HCT116 (cell line): ENCODE measurements around the gene RTP4. TPM values are rescaled to one million over a fixed set of nuclear protein-coding genes. Genes with fewer than 3 reads are reported as not detected.

Experiments used
- ATAC-seq: fragments of 200-7000 bp; cut with Tn5 transposase; 2 replicates; pipeline ENCODE4 v1.9.1; 2020; ENCODE audit warnings: mild to moderate bottlenecking, moderate library complexity
- BruUV-seq: library from RNA; stranded (reverse); fragments of 400-500 nt; replicated peaks from 2 replicates; lab custom pipeline; 2021; lab: Mats Ljungman, UMichigan
- CTCF ChIA-PET: fragments of 300-600 bp; sonication (Branson Sonifier 250); formaldehyde crosslinking; loops from one replicate; lab custom pipeline; 2021; ENCODE audit warnings: antibody characterized with exemption; lab: Charles Lee
- POLR2A ChIA-PET: fragments of 300-600, 350-600 bp; sonication (Branson Sonifier 250); formaldehyde crosslinking; loops from one replicate; lab custom pipeline; 2021; ENCODE audit warnings: antibody characterized with exemption; lab: Charles Lee
- RAD21 ChIA-PET, 2 experiments: fragments of 300-600 bp; sonication (Branson Sonifier 250); formaldehyde crosslinking; loops; one replicate each; lab custom pipeline; 2023; ENCODE audit warnings: low total read pairs in 2 of 2; ENCODE audit not compliant: uncharacterized antibody in 2 of 2, unreplicated experiment in 2 of 2, low non-redundant PET in 1 of 2; lab: Charles Lee
- DNase-seq: peaks from one replicate; pipeline ENCODE4 v3.0.0-alpha.2; 2010; ENCODE audit warnings: low read depth, low spot score
- H2AFZ ChIP-seq: fragments of 200-600 bp; shearing (Covaris generic), sonication (generic); 2 replicates; pipeline ENCODE4 v1.6.1; 2017; ENCODE audit warnings: low read depth, mixed run types, mixed read lengths, antibody characterized with exemption, low read length; ENCODE audit not compliant: poor library complexity, severe bottlenecking
- H3K27ac ChIP-seq: 2 replicates; pipeline ENCODE4 v1.5.1; 2012; ENCODE audit warnings: low read depth, low read length
- H3K27me3 ChIP-seq: fragments of 200-600 bp; sonication (generic); 2 replicates; pipeline ENCODE4 v1.6.1; 2016; ENCODE audit warnings: mixed run types, low read length, mixed read lengths; ENCODE audit not compliant: insufficient read depth
- H3K36me3 ChIP-seq, 2 experiments: fragments of 200-500 bp in 1 of 2; fragments of 200-600 bp in 1 of 2; sonication (Bioruptor generic) in 1 of 2; sonication (generic) in 1 of 2; 2 replicates each; pipeline versions ENCODE4 v1.5.1 to v1.6.1; 2014 to 2016; ENCODE audit warnings: low read length in 2 of 2, inconsistent platforms in 1 of 2, mixed read lengths in 1 of 2, mixed run types in 1 of 2; ENCODE audit not compliant: insufficient read depth in 2 of 2, control insufficient read depth in 1 of 2
- H3K4me1 ChIP-seq, 2 experiments: fragments of 200-600 bp in 1 of 2; sonication (generic) in 1 of 2; 2 replicates each; pipeline versions ENCODE4 v1.5.1 to v1.6.1; 2012 to 2017; ENCODE audit warnings: low read length in 2 of 2, inconsistent platforms in 1 of 2, mild to moderate bottlenecking in 1 of 2, mixed read lengths in 1 of 2, mixed run types in 1 of 2, moderate library complexity in 1 of 2; ENCODE audit not compliant: insufficient read depth in 2 of 2, control insufficient read depth in 1 of 2
- H3K4me2 ChIP-seq: fragments of 200-600 bp; sonication (generic); 2 replicates; pipeline ENCODE4 v1.6.1; 2017; ENCODE audit warnings: mixed run types, low read length, mixed read lengths
- H3K4me3 ChIP-seq, 2 experiments: fragments of 200-600 bp in 1 of 2; sonication (generic) in 1 of 2; replicated peaks in 1 of 2; 2 replicates each; pipeline ENCODE4 v1.5.1; 2011 to 2016; ENCODE audit warnings: low read length in 2 of 2, control low read depth in 1 of 2, low read depth in 1 of 2, mild to moderate bottlenecking in 1 of 2, mixed read lengths in 1 of 2, mixed run types in 1 of 2
- H3K79me2 ChIP-seq: fragments of 200-600 bp; sonication (generic); 2 replicates; pipeline ENCODE4 v1.6.1; 2017; ENCODE audit warnings: mild to moderate bottlenecking, mixed run types, low read length, moderate library complexity, mixed read lengths; ENCODE audit not compliant: insufficient read depth
- H3K9ac ChIP-seq: fragments of 200-600 bp; sonication (generic); 2 replicates; pipeline ENCODE4 v1.6.1; 2016; ENCODE audit warnings: low read length, mixed read lengths
- H3K9me2 ChIP-seq: fragments of 200-600 bp; sonication (generic), shearing (Covaris generic); 2 replicates; pipeline ENCODE4 v1.6.1; 2017; ENCODE audit warnings: mixed run types, mild to moderate bottlenecking, moderate library complexity; ENCODE audit not compliant: insufficient read depth
- H3K9me3 ChIP-seq, 2 experiments: fragments of 200-500 bp in 1 of 2; fragments of 200-600 bp in 1 of 2; sonication (Bioruptor generic) in 1 of 2; sonication (generic) in 1 of 2; 2 replicates each; pipeline ENCODE4 v1.6.1; 2014 to 2017; ENCODE audit warnings: low read length in 2 of 2, mixed read lengths in 2 of 2, inconsistent platforms in 1 of 2, low read depth in 1 of 2, mild to moderate bottlenecking in 1 of 2, mixed run types in 1 of 2, moderate library complexity in 1 of 2; ENCODE audit not compliant: control insufficient read depth in 1 of 2, insufficient read depth in 1 of 2
- H4K20me1 ChIP-seq: fragments of 200-600 bp; sonication (generic), shearing (Covaris generic); 2 replicates; pipeline ENCODE4 v1.6.1; 2017; ENCODE audit warnings: mixed run types, mild to moderate bottlenecking, moderate library complexity; ENCODE audit not compliant: insufficient read depth
- ELF1 ChIP-seq: IDR thresholded peaks from 2 replicates; pipeline ENCODE4 v1.6.1; 2012; ENCODE audit warnings: low read depth, borderline replicate concordance
- FOSL1 ChIP-seq: IDR thresholded peaks from 2 replicates; pipeline ENCODE4 v1.6.1; 2012; ENCODE audit warnings: low read depth
- JUND ChIP-seq: IDR thresholded peaks from 2 replicates; pipeline ENCODE4 v1.6.1; 2012
- SIN3A ChIP-seq: IDR thresholded peaks from 2 replicates; pipeline ENCODE4 v1.6.1; 2012; ENCODE audit warnings: low read depth
- SP1 ChIP-seq: IDR thresholded peaks from 2 replicates; pipeline ENCODE4 v1.6.1; 2012; ENCODE audit warnings: low read depth
- SRF ChIP-seq: IDR thresholded peaks from 2 replicates; pipeline ENCODE4 v1.6.1; 2012; ENCODE audit warnings: low read depth
- ZNF274 ChIP-seq: fragments of 200-500 bp; sonication (Bioruptor generic); IDR thresholded peaks from 2 replicates; pipeline ENCODE4 v1.6.1; 2014; ENCODE audit warnings: mild to moderate bottlenecking, low read depth, low read length, inconsistent platforms
- intact Hi-C: fragments of 100-400 bp; cut with micrococcal nuclease; formaldehyde crosslinking; loops from 2 replicates; pipeline ENCODE4 v1.10.0; 2022
- total RNA-seq: library from RNA; stranded (reverse); gene quantifications from one replicate; pipeline ENCODE4 v1.2.1, GENCODE V29; 2021; ENCODE audit not compliant: unreplicated experiment
- TF ChIP-seq, protein P1 (sequence below): IDR thresholded peaks from 2 replicates; pipeline ENCODE4 v1.6.1; 2011; ENCODE audit warnings: mild to moderate bottlenecking, low read length, moderate library complexity; ENCODE audit not compliant: insufficient replicate concordance; ENCODE audit errors: extremely low read depth
- TF ChIP-seq, protein P2 (sequence below): IDR thresholded peaks from 2 replicates; pipeline ENCODE4 v1.6.1; 2012
- TF ChIP-seq, protein P3 (sequence below), 3 experiments: fragments of 200-600 bp in 1 of 3; sonication (generic) in 1 of 3; IDR thresholded peaks in 2 of 3; conservative IDR thresholded peaks in 1 of 3; 2 replicates each; pipeline ENCODE4 v1.5.1; 2012 to 2017; ENCODE audit warnings: low read depth in 2 of 3, low read length in 2 of 3, antibody characterized with exemption in 1 of 3, borderline replicate concordance in 1 of 3, control low read depth in 1 of 3, mild to moderate bottlenecking in 1 of 3, mixed read lengths in 1 of 3, mixed run types in 1 of 3, moderate library complexity in 1 of 3; ENCODE audit not compliant: insufficient read depth in 1 of 3

Gene RTP4
- total RNA-seq, 1 experiment from 2014 or later, result not detected

- Histone ChIP-seq H3K4me2 (no peak overlapping the region), H3K4me1 (no peaks in the 10 kb centered on the region), H4K20me1 (no peaks in the 10 kb centered on the region), H3K27ac (no peak overlapping the region), H3K27me3 (peaks cover 10% of the 10 kb centered on the region), H3K9ac (no peak overlapping the region)
- no TSS peak for BruUV-seq
- RAD21 ChIA-PET, result no interaction called here
- ATAC-seq, result no peak
- intact Hi-C loops, result no loop called here
- no peak for DNase-seq
- TF ChIP-seq, protein P1, sequence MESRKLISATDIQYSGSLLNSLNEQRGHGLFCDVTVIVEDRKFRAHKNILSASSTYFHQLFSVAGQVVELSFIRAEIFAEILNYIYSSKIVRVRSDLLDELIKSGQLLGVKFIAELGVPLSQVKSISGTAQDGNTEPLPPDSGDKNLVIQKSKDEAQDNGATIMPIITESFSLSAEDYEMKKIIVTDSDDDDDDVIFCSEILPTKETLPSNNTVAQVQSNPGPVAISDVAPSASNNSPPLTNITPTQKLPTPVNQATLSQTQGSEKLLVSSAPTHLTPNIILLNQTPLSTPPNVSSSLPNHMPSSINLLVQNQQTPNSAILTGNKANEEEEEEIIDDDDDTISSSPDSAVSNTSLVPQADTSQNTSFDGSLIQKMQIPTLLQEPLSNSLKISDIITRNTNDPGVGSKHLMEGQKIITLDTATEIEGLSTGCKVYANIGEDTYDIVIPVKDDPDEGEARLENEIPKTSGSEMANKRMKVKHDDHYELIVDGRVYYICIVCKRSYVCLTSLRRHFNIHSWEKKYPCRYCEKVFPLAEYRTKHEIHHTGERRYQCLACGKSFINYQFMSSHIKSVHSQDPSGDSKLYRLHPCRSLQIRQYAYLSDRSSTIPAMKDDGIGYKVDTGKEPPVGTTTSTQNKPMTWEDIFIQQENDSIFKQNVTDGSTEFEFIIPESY, result no peak
- TF ChIP-seq SP1 (no peak), SIN3A (no peak), JUND (no peak), SRF (no peak), FOSL1 (no peak), ELF1 (no peak), ZNF274 (no peak)
- TF ChIP-seq, protein P2, sequence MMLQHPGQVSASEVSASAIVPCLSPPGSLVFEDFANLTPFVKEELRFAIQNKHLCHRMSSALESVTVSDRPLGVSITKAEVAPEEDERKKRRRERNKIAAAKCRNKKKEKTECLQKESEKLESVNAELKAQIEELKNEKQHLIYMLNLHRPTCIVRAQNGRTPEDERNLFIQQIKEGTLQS, result no peak
- TF ChIP-seq, protein P3, sequence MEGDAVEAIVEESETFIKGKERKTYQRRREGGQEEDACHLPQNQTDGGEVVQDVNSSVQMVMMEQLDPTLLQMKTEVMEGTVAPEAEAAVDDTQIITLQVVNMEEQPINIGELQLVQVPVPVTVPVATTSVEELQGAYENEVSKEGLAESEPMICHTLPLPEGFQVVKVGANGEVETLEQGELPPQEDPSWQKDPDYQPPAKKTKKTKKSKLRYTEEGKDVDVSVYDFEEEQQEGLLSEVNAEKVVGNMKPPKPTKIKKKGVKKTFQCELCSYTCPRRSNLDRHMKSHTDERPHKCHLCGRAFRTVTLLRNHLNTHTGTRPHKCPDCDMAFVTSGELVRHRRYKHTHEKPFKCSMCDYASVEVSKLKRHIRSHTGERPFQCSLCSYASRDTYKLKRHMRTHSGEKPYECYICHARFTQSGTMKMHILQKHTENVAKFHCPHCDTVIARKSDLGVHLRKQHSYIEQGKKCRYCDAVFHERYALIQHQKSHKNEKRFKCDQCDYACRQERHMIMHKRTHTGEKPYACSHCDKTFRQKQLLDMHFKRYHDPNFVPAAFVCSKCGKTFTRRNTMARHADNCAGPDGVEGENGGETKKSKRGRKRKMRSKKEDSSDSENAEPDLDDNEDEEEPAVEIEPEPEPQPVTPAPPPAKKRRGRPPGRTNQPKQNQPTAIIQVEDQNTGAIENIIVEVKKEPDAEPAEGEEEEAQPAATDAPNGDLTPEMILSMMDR (IDR thresholded peaks at IDR 0.05 in 2 of 3, conservative IDR thresholded peaks at IDR 0.05 in 1 of 3; ENCODE audit: borderline replicate concordance in 1 of 3, insufficient read depth in 1 of 3, low read depth in 2 of 3, low read length in 2 of 3), result no peak
- TF ChIP-seq, all 23 proteins: peak for 0
- H3K79me2 ChIP-seq, result no peaks in the 10 kb centered on the region
- no peaks in the 10 kb centered on the region for H3K9me2 ChIP-seq
- H3K36me3 ChIP-seq, result no peaks in the 10 kb centered on the region
- ChIA-PET CTCF (no interaction called here), POLR2A (no interaction called here)
- H3K4me3 ChIP-seq, result no peak overlapping the region
- no peaks in the 10 kb centered on the region for H3K9me3 ChIP-seq
- H2AFZ ChIP-seq, result no peak overlapping the region
Measured at GRCh38 chr3:187361835-187362234, 6.3 kb upstream of the RTP4 start.
